ENCODE measurements around the gene ZMIZ1.

- TF ChIP-seq CTCF (conservative IDR thresholded peaks at IDR 0.05): no peak
- TF ChIP-seq ZFX (IDR thresholded peaks at IDR 0.05): no peak
These were observed 11.0 kb downstream of the ZMIZ1 start for GRCh38 chr10:79079490-79080355.
